T follicular helper cell (primary cell): ENCODE measurements around the gene DENND5B.
"Not testable (repeated sequence)": the region's sequence is repeated elsewhere in the genome, so short reads cannot be mapped to it uniquely, and the experiment has no call there.

Experiments used
- DNase-seq: peaks from one replicate; pipeline ENCODE4 v3.0.0-alpha.2; 2020; ENCODE audit warnings: low read depth

Gene DENND5B

DNA sequence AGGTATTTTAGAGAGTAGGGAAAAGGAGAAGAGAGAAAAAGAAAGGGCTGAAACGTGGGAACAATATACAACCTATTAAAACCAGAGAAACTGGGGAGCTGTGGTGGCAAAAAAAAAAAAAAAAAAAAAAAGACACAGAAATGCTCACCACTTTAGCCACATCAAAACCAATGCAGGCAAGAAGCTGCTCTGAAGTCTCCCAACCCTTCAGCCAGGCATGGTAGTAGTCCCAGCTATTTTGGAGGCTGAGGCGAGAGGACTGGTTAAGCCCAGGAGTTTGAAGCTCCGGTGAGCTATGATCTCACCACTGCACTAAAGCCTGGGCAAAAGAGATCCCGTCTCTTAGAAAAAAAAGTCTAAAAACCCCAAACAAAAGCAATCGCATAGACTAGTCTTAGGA, 33.2 kb downstream of the DENND5B start:
- DNase-seq: no peak

DNA sequence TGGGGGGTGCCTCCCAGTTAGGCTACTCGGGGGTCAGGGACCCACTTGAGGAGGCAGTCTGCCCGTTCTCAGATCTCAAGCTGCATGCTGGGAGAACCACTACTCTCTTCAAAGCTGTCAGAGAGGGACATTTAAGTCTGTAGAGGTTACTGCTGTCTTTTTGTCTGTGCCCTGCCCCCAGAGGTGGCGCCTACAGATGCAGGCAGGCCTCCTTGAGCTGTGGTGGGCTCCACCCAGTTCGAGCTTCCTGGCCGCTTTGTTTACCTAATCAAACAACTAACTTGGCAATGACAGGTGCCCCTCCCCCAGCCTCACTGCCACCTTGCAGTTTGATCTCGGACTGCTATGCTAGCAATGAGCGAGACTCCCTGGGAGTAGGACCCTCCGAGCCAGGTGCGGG, 35.5 kb downstream of the DENND5B start:
- DNase-seq: not testable (repeated sequence)

DNA sequence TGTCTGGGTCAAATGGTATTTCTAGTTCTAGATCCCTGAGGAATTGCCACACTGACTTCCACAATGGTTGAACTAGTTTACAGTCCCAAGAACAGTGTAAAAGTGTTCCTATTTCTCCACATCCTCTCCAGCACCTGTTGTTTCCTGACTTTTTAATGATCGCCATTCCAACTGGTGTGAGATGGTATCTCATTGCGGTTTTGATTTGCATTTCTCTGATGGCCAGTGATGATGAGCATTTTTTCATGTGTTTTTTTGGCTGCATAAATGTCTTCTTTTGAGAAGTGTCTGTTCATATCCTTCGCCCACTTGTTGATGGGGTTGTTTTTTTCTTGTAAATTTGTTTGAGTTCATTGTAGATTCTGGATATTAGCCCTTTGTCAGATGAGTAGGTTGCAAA, 40.3 kb downstream of the DENND5B start:
- DNase-seq: not testable (repeated sequence)

DNA sequence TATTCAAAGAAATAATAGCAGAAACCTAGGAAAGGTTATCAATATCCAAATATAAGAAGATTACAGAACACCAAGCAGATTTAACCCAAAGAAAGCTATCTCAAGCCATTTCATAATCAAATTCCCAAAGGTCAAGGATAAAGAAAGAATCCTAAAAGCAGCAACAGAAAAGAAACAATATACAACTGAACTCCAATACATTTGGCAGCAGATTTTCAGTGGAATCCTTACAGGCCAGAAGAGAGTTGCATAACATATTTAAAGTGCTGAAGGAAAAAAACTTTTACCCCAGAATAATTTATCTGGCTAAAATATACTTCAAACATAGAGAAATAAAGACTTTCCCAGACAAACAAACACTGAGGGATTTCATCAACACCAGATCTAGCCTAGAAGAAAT, 54.3 kb downstream of the DENND5B start:
- DNase-seq: no peak

DNA sequence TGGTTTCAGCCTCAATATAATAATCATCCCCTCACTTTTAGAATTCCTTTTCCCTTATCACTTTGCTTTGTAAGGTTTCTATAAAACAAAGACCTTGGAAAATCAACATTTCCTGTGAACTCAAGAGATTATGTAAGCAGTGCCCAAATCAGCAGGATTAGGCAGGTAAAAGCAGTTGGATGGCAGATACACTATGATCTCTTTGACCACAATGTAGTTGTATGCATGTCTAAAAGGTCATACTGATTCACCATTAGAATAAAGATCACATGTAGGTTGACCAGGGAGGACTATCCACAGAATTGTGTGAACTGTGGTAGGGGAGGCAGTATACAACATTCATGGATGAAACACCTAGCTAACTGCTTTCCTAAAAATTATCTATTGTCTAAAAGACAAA, 57.5 kb downstream of the DENND5B start:
- no peak for DNase-seq

DNA sequence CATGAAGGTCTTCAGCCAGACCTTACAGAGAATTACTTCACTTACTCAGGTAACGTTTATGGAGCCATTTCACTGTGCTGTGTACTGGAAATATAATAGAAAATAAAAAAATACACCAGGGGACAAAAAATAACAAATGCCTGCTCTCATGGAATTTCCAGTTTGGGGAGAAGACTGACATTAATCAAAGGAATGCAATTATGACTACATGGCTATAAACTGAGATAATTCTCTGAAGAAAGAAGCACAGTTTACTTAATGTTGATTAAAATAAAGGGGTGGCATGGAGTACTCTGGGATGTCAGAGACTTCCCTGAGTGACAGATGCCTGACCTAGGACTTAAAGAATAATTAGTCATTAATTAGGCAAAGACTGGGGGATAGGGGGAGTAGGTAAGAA, 59.0 kb downstream of the DENND5B start:
- no peak for DNase-seq

DNA sequence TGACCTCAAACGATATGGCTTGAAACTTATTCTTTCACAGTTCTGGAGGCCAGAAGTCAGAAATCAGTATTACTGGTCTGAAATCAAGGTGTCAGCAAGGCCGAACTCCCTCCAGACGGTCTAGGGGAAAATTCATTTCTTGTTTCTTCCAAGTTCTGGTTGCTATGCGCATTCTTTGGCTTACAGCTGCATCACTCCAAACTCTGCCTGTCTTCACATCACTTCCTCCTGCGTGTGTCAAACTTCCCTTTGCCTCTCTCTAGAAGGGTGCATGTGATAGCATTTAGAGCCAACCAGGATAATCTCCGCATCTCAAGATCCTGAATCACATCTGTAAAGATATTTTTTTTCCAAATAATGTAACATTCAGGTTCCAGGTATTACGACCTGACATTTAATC, 62.8 kb downstream of the DENND5B start:
- DNase-seq: no peak

DNA sequence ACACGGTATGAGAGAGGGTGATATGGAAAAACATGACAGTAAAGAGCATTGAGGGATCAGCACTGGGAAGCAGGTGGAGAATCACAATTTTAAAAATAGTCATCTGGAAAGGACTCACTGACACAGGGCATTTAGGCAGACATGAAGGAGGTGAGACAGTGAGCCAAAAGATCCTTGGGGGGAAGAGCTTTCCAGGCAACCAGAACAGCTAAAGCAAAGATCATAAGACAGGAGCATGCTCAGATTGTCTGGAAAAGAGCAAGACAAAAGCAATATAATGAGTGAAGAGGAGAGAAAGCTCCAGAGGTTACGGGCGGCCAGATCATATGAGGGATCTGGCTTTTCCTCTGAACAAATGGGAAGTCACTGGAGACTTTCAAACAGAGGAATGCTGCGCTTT, 63.9 kb downstream of the DENND5B start:
- no peak for DNase-seq

DNA sequence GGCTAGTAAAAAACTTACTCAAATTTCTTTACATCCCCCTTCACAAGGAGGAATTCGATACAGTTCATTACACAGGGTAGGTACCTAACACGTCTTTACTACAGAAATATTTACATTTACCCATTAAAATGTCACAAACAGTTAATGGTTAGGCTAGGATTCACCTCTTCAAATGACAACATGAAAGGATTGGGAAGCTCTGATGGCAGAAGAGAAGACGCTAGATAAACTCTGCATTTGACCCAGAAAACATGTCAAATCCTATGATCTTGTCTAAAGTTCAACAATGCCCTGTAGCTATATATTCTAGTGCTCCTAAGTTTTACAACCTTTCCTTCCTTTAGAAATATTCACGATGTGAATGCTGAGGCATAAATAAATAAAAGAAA, 64.8 kb downstream of the DENND5B start:
- DNase-seq: no peak

DNA sequence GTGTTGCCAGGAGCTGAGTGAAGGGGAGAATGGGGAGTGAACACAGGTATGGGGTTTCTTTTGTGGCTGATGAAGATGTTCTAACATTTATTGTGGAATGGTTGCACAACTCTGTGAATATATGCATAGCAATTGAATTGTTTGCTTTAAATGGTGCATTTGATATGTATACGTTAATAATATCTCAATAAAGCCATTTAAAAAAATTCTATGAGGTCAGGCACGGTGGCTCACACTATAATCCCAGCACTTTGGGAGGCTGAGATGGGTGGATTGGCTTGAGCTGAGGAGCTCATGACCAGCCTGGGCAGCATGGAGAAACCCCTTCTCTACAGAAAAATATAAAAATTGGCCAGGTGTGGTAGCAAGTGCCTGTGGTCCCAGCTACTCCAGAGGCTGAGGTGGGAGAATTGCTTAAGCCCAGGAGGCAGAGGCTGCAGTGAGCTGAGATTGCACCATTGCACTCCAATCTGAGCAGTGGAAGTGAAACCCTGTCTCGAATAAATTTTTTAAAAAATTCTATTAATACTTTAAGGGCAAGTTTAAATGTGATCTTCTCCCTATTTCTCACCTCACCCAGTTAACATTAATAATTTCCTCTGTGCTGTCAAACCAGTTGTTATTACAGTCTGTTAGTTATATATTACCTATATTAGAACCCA, 65.3 kb downstream of the DENND5B start:
- DNase-seq: no peak

DNA sequence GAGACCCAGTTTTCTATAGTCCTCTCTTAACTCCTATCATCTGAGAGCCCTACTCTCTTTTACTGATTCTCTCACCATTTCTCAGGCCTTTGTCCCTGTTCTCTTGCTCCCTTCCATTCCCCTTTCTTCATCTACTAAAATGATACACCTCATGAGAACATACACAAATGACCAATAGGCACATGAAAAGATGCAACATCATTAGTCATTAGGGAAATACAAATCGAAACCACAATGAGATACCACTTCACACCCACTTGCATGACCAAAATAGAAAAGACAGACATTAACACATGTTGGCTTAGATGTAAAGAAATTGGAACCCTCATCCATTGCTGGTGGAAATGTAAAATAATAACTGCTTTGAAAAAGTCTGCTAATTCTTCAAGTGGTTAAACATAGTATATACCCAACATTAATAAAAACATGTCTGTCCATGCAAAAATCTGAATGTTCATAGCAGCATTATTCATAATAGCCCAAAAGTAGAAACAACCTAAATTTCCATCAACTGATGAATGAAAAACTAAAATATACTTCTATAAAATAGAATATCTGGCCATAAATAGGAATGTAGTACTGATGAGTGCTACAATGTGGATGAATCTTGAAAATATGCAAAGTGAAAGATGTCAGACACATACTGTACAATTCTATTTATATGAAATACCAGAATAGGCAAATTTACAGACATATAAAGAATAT, 66.0 kb downstream of the DENND5B start:
- no peak for DNase-seq

DNA sequence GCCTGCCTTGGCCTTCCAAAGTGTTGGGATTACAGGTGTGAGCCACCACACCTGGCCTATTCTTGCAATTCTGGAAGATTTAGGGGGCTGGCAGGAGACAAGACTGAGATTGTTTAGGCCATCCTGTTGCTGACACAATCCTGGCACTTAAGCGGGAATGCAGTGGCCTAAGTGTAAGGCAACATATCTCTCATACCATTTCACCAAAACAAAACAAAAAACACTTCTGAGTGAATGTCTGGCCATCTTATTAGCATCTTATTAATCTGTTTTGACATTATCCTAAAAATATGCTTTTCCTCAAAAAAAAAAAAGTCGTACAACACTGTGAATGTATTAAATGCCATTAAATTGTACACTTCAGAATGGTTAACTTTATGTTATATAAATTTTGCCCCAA, 67.6 kb downstream of the DENND5B start:
- no peak for DNase-seq

DNA sequence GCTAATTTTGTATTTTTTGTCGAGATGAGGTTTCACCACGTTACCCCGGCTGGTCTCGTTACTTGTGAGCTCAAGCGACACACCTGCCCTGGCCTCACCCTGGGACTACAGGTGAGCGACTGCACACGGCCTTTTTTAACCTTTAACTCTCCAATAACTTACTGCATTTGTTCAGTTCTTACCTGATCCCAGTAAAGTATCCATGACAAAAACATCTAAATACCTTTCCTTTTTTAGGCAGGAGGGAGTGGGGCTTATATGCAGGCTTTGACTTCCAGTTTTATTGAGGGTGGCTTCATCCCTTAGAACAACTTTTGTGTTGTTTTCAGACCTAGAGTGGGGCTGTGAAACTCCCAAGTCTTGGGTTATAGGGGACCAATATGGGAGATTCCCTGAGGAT, 68.3 kb downstream of the DENND5B start:
- no peak for DNase-seq

DNA sequence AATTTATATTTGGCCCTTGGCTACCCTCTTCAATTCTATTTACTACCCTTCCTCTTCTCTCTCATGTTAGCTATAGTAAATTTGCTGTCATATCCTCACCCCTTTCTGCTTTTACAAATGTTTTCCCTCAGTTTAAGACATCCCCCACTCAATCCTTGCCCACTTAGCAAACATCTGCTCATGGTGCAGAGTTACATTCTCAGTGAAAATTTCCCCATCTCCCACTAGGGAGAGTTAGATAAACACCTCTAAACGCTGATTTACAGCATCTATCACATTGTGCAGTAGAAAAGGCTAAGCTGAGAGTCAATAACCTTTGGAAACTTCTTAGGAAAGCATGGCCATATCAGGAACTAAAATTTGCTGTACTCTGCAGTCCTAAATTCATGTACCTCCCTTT, 69.0 kb downstream of the DENND5B start:
- DNase-seq: no peak

DNA sequence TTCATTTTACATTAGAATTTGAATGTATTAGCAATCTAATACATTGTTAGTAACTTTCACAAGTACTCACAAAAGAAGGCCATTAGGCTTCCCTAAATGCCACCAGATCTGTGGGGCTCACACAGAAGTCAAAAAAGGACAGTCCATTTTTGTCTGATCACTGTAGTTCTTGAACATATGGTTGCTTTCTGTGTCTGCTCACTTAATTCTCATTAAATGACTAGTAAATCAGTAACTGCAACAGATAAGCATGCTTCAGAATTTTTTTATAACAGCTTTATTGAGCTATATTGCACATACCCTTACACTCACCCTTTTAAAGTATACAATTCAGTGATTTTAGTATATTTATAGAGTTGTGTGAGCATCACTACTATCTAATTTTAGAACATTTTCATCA, 71.4 kb downstream of the DENND5B start:
- DNase-seq: no peak

DNA sequence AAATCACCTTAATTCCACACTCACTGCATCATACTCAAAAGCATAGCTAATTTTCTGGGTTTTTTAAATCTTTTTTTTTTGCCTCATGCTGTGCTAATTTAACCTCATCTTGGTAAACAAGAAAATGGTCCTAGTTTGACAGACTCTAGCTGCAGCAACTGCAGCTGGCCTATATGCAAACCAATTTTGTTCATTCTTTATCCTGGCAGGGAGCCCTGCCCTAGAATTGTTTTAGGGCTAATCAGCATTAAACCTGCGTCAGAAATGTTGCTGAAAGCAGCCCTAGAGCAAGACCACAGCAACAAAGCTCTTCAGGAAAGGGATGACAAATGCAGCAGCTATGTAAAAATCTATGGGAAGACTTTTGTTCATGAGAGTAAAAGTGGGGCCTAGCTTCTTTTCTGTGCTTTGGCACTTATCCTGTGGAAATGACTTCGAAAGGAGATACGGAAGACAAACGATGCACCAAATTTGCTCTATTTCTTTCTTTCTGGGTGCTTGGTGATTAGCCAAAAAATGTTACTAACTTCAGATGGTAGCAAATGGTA, 72.2 kb downstream of the DENND5B start:
- no peak for DNase-seq

DNA sequence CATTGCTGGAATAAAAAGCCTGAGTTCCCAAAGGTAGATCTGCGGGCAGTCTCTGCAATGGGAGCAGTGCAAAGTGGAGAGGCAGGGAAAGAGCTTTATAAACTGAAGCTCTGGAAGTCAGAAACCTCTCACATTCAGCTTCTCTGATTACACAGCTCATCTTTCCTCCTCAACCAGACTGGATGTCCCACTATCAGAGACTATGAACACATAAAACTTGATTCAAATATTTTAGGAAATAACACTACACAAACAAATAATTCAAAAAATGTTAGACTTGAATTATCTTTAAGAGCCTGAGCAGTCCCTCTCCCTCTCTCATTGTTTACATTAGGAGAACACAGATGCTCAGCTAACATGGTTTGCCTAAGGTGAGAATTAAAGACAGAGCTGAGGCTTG, 72.9 kb downstream of the DENND5B start:
- DNase-seq: no peak

DNA sequence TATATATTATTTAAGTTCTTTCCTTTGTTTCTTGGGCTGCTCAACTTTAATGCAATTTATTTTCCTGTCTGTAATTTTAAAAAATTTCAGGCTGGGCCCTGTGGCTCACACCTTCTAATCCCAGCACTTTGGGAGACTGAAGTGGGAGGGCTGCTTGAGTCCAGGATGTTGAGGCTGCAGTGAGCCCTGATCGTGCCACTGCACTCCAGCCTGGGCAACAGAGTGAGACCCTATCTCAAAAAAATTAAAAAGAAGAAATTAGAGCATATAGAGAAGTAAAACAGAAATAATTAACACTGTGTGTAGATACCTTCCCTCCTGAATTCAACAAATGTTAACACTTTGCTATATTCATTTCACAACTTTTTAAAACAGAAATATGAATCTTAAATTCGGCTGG, 74.2 kb downstream of the DENND5B start:
- no peak for DNase-seq

DNA sequence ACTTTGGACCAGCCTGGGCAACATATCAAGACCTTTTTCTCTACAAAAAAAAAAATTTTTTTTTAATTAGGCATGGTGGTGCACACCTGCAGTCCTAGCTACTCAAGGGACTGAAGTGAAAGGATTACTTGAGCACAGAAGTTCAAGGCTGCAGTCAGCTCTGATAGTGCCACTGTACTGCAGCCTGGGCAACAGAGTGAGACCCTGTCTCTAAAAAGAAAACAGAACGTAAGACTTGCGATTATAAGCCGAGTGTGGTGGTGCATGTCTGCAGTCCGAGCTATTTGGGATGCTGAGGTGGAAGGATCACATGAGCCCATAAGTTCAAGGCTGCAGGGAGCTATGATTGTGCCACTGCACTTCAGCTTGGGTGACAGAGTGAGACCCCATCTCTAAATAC, 76.0 kb downstream of the DENND5B start:
- no peak for DNase-seq

DNA sequence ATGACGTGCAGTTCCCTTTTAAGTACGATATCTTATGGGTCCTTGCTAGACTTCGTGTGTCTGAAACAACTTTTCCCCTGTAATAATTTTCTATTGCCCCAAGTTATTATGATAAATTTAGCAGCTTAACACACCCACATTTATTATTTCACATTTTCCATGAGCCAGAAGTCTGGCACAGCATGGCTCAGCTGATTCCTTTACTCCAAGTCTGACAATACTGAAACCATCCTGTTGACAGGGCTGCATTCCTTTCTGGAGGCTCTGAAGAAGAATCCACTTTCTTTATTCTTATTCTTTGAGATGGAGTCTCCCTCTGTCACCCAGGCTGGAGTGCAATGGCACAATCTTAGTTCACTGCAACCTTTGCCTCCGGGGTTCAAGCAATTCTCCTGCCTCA, 80.9 kb downstream of the DENND5B start:
- DNase-seq: no peak

DNA sequence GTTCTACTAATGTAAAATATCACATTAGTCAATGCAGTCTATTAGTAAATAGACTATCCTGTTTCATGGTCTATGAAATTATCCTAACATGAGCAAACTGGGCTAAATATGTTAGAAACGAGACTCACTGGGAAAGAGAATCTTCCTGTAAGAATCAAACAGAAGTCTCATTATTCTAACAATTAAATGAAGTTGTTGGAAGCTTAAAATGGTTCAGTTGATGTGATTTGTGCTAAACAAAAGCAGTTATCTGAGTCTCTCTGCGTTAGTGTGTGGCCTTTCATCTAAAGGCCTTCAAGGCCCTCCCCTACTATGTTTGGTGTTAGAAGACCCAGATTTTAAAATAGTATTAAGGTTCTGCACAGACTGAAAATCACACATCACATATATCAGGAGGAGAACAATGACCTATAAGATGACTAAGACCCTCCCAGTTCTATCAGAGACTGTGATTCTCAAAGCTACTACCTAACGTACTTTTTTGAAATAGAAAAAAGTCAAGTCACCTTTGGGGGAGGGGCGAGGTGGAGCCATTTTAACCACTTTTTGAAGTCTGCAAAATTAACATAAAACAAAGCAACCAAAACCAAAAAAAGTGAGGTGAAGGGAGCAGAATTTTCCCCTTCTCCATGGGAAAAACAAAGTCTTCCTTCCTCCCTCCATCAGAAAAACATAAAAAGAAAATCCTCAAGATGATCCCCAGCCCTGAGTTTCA, 82.3 kb downstream of the DENND5B start:
- no peak for DNase-seq

DNA sequence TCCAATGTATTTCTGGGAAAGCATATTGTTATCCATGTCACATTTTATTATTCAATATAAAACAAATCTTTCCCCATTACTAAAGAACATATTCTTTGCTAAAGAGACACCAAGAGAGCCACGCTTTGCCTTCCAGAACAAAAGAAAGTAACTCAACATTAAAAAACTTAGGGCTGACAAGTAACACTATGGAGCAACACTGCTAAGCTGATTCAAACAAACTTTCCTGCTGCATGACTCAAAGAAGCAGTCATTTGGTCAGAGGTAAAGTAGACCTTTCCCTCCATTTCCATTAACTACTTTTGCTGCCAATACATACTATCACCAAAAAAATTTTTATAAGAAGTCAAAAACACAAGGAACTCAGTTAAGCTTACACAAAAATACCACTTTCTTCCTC, 83.0 kb downstream of the DENND5B start:
- DNase-seq: no peak
